KBM-7 (cell line): Measurements from ENCODE around the gene VASN.
"Not testable (repeated sequence)": the region's sequence is repeated elsewhere in the genome, so short reads cannot be mapped to it uniquely, and the experiment has no call there.

Experiments
- DNase-seq: peaks from one replicate; pipeline ENCODE4 v3.0.0-alpha.2; 2015
- in situ Hi-C: fragments of 300-500 bp; cut with MboI; formaldehyde crosslinking; loops from 2 replicates; pipeline ENCODE4 v1.14.3; 2020; ENCODE audit warnings: low sequenced_read_pairs, low pct_unique_long_range_greater_than_20kb, mixed read lengths

Gene VASN

DNA sequence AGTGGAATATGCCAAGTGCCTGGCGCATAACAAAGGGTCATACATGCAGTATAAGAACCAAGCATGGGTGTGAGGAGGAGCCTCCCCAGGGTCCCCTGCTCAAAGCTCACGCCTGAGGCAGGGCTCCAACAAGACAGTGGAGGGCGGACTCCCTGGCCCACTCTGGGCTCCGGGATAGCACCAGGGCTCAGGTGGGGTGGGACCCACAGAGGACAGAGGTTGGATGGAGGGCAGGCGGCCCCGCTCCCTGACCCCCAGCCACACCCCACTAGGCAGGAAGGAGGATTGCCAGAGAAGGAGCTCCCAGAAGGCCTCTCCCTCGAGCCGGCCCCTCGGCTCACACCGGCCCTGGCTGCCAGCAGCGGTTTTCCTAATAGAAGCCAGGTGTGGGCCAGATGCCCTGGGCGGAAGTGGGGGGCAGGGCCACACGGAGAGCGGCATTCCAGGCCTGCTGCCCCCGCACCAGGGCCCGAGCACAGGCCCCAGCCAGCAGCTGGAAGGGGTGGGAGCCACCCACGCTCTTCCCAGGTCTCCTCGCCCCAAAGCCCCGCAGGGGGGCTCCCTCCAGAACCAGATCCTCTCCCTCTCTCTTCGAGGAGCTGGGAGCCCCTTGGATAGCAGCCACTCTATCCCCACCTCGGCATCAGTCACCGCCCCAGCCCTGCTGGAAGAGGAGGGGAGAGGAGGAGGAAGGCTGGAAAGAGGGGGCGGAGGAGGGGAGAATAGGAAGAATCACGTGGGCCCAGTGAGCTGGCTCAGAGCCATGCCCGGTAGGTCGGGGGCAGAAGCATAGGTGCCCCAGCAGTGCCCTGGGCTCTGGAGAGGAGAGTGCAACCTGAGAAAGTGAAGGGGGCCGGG is 21.0 kb downstream of the VASN start:
- no peak for DNase-seq

DNA sequence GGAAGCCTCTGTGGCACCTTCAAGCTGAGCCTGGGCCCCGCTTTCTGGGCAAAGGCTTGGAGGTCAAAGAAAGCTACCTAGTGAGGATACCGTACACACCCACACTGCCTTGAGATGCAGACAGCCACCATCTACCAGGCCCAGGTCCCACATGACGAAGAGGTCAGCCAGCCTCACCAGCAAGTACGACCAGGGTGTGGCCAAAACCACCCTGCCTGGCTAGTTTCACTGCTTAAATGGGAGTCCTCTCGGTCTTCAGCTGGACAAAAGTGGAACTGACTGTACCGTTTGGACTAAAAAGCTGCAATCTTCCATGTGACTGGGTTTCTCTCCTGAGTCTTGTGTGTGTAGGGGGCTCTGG is 21.6 kb downstream of the VASN start:
- no peak for DNase-seq
- in situ Hi-C loops = no loop called here

More for the DNA sequence above, 21.0 kb downstream of the VASN start:
- in situ Hi-C loops = no loop called here

DNA sequence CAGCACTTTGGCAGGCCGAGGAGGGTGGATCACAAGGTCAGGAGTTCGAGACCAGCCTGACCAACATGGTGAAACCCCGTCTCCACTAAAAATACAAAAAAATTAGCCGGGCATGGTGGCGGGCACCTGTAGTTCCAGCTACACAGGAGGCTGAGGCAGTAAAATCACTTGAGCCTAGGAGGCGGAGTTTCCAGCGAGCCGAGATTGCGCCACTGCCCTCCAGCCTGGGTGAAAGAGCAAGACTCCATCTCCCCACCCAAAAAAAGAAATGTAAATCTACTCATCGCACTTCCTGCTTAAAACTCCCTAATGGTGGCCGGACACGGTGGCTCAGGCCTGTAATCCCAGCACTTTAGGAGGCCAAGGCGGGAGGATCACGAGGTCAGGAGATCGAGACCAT is 22.2 kb downstream of the VASN start:
- in situ Hi-C loops, DNase-seq: not testable (repeated sequence)

DNA sequence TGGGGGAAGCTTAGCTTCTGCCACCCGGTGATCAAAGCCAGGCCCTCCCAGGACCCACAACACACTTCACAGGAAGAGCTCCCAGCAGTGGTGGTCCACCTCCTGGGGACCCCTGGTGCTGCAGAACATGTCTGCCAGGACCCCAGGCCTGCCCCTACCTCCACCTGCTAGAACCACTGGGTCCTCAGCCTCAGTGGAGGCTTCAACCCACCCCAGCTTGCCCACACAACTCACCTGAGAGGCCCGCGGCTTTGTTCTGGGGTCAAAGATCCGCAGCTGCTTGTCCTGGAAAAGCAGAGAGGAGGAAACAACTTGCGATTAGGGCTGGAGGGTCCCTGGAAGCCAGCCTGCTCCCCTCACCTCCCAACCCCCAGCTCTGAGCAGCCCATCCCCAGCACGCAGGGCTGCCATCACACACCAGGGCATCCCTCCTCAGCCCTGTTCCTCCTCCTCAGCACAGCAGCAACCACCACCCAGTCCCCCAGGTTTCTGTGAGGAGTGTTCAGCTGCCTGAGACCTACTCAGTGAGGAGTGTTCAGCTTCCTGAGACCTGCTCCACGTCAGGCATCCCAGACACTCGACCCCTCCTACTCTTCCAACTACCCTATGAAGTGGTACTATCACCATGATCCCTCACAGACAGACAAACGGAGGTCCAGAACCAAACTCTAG is 23.5 kb downstream of the VASN start:
- DNase-seq = no peak
- in situ Hi-C loops = no loop called here

DNA sequence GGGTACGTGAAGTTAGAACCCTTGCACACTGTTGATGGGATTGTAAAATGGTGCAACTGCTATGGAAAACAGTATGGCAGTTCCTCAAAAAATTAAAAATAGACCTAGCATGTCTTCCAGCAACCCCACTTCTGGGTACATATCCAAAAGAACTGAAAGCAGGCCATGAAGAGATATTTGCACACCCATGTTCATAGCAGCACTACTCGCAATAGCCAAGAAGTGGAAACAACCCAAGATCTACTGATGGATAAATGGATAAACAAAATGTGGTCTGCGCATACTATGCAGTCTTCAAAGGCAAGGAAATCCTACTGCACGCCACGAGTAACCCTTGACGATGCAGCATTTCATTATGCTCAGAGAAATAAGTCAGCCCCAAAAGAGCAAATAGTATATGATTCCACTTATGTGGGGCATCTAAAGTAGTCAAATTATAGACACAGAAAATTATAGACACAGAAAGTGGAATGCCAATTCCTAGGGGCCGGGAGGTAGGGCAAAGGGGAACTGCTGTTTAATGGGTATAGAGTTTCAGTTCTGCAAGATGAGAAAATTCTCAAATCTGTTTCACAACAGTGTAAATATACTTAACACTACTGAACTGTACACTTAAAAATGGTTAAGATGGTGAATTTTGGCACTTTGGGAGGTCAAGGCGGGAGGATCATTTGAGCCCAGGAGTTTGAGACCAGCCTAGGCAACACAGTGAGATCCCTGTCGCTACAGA is 27.5 kb downstream of the VASN start:
- DNase-seq = no peak
- in situ Hi-C loops = no loop called here

DNA sequence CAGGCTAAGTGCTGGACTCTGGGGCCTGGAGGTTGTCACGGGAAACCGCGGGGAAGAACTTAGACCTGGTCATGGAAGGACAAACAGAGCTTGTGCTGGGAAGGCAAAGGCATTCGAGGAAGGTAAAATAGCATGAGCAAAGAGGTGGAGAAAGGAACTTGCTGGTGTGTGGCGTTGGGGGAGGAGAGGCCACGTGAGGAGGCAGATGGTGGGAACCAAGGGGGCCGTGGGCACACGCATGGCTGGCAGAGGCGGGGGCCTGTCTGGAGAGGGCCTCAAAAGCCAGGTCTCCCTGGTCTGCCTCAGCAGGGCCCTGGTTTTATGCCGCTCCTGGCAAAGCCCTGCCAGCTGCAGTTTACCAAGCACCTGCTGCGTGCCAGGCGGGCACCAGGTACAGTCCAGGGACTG is 29.4 kb downstream of the VASN start:
- no peak for DNase-seq
- in situ Hi-C loops = no loop called here

DNA sequence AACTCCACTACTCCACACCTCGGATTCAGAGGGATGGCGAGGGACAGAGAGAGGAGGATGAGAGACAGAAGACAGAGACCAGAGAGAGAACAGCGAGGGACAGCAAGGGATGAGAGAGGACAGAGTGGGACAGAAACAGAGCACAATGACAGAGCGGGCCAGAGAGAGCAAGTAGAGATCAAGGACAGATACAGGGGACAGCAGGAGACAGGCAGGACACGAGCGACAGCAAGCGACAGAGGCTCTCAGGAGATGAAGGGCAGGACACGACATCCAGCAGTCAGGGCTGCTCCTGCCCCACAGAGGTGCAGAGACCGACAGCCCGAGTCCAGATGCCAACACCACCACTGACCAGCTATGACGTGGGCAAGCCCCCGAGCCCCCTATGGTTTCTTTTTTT is 29.9 kb downstream of the VASN start:
- in situ Hi-C loops = no loop called here
- DNase-seq = no peak

DNA sequence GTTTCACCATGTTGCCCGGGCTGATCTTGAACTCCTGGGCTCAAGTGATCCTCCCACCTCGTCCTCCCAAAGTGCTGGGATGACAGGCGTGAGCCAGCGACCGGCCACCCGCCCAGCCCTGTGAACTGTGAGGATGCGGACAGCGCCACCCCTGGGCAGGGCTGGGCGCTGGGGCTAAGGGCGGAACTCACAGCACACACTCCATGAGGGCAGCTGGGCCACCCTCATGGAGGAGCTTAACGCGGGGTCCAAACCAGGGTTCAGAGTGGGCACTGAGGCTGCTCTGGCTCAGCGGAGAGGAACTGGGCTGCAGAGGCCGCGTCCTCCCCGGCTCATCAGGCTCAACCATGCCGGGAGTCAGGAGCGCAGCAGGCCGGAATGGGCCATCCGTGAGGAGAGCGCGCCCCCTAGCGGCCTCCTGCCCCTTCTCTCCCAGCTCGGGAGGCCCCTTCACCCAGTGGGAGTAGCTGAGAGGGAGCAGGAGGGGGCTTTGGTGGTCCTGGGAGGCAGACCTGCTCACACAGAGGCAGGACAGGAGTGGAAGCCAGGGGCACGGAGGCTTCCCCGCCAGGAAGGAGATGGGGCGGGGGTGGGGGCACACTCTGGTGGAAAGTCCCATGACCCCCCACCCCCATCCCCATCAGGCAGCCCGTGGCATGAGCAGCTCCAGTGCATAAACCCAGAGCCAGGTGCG is 30.9 kb downstream of the VASN start:
- in situ Hi-C loops = no loop called here
- DNase-seq = peak; percentile 75

DNA sequence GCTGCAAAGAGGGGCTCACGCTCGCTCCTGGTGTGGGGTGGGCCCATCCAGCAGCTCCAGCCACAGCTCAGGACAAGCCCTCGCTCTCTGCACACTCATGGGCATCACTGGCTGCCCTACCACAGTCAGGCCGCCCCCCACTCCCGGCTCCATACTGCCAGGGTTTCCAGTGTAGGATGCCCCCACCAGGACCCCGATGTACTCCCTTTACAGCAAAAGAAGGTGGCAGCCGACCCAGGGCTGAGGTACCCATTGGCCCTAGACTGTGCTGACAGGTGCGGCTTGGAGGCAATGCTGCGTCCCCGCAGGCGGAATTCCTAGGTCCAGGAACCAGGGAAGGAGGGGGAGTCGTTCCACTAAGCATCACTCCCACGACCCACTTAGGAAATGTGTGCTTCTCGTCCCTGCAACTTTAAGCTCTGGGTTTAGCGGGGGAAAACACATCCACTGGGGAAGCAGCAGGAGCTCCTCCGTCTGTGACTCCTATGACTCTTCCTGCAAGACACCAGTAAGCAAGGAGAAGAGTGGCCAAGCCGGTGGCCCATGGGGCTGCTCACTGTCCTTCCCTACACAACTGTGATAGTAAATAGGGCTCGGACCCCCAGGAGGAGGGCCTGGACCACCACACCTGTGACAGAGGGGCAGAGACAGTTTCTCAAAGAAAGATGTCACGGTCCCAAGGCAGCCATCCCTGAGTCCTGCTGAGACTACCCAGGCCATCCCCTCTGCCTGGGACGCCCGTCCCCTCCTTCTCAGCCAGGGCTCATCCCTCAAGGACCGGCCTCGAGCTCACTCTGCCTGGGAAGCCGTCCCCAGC is 31.7 kb downstream of the VASN start:
- in situ Hi-C loops = no loop called here
- no peak for DNase-seq

DNA sequence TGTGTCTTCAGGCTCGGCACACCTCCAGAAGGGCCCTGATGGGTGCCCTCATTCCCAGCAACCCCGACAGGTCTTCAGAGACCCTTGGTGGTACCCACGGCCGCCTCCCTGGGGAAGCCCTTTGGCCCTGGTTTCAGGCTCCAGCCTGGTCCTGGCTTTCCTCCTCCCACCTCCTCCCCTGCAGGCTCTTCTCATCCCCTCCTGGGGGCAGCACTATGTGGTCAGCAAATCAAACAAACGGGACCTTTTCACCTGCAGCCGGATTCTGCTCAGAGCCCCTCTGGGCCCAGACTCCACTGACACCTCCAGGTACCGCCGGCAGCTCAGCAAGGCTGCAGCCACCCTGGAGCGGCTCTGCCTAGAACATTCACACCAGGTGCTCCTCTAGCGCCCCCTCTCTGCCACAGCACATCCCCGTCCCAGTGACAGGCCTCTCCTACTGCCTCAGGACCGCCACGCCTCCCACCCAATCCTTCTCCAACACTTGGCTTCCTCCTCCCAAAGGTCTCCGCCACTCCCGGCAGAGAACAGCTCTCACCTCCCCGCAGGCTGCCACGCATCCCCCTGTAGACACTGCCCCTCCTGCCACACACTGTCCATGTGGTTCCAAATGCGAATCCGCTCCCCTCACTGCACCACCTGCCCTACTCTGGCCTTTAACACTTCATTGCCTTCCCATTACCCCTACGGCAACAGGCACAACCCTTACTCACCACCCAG is 32.8 kb downstream of the VASN start:
- in situ Hi-C loops = no loop called here
- peak; percentile 70 for DNase-seq

DNA sequence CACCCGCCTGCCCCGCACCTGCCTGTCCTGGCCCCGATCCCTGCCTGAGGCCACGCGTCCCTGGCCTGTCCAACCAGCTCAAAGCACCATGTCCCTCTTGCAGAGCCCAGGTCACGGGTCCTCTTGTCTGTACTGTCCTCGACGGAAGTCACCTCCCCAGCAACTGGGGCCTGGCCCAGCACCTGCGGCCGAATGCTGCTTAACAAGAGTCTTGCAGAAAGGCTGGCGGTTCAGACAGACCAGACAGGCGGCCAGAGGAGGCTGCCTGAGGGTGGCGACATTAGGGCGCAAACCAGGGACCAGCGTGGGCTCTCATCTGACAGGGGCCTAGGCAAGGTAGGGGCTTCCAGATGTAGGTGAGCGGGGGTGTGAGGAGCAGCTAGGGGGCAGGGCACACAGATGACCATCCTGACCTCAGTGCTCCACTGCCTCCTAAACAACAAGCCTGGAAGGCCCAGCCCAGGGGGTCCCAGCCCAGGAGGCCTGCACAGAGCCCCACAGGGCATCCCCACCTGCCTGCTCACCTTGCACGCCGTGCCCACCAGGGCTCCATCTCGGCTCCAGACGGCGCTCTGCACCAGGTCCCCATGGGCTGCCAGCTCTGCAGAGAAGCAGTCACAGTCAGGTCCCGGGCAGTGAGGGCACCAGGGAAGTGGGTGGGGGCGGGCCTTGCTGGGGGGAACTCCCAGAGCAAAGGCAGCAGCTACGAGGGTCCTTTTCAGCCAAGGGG is 33.5 kb downstream of the VASN start:
- in situ Hi-C loops = no loop called here
- DNase-seq = no peak

DNA sequence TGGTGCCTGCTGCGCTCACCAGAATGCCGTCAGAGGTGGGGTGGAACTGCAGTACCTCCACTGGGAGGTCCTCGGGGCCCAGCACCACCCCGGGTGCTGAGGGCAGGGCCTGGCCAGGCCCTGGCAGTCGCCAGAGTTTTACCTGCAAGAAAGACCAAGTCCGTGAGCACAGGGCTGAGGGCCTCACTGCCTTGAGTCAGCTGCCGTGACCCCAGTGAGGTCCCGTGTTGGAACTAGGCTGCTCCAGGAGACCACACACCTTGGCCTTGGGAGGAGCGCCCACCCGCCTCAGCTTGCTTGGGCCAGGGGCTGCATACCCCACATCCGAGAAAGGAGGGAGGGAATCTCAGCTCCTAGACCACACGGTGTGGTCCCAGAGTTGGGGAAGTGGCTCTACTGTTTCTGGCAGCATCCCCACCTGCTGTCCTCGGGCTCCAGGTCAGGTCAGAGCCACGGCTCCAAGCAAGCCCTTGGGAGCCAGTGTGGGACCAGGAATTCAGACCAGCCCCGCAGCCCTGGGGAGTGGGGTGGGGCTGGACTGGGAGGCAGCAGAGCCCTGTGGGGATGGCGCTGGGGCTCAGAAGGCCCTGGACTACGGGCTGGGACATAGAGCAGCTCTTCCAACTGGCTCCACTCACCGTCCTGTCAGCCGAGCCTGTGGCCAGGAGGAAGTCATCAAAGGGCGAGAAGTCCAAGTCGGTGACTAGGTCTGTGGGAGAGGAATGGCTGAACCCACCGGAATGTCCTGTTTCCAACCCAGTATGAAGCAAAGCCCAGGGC is 36.1 kb downstream of the VASN start:
- DNase-seq = no peak
- in situ Hi-C loops = no loop called here

DNA sequence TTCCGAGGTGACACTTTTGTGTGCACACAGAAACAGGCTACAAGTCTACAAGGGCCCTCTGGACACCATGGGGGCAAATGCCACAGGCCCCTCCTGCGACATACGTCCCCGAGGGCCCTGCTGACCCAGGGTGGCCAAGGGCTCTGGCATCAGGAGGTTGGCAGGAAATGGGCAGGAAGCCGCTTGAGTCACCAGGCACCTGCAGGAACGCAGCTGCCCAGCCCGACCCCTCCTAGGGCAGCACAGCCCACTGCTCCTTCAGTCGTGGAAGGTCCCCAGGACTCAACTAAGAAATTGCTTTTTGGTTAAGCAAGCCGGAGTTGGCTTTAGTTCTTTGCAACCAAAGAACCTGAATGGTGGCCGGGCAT is 36.7 kb downstream of the VASN start:
- DNase-seq = no peak
- in situ Hi-C loops = no loop called here

DNA sequence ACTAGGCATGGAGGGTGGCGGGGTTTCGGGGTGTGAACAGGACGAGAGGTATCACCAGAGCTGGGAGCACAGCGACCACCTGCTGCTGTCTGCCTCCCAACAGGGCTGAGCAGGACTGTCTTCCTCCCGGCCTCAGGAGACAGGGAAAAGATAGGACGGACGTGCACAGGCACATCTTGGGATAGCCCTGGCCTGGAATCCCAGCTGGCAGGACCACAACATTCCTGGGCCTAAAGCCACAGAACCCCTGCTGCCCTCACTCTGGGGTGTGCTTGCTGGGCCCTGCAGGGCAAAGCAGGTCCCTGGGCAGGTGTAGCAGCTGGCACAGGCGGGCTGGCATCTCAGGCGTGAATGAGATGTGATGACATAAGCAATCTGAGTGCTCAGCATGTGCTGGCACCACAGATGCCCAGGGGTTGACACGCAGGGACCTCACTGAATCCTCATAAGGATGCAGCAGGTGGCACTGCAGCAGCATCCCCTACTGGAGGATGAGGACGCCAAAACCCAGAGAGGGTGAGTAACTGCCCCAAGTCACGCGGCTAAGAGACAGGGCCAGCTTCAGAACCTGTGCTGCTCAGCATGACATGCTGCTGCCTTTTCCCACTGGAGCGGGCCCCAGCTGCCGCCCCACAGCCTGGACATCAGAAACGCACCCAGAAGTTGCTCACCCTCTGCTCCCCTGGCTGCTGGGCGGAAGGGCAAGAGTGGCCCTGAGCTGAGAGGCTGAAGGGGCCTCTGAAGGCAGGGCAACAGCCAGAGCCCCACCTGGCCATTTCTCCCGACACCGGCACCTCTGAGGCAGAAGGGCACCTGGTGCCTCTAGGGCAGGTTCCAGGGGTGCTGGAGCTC is 37.7 kb downstream of the VASN start:
- in situ Hi-C loops = no loop called here
- no peak for DNase-seq

DNA sequence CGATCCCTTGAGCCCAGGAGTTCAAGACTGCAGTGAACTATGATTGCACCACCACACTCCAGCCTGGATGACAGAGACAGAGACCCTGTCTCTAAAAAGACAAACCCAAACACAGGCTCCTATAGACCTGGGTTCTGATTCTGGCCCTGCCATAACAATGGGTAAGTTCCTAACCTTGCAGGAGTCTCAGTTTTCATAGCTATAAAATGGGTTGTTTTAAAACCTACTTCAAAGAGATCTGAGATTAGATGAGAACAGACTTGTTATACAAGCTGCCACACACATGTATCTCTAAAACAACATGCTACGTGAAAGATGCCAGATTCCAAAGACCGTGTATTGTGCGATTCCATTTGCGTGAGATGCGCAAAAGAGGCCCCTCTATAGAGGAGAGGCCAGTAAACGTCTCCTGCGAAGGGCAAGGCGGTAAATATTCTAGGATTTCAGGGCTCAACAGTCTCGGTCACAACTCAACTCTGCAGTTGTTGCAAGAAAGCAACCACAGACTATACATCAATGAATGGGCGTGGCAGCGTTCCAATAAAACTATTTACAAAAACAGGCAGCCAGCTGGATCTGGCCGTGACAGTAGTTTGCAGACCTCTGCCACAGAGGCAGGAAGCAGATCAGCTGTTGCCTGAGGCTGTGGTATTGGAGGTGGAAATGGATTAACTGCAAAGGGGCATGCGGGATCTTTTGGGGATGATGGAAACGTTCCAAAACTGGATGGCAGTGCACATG is 38.9 kb downstream of the VASN start:
- no peak for DNase-seq
- in situ Hi-C loops = no loop called here
